Left lung (tissue), 14 donors: ENCODE measurements around the gene ZCCHC13. TPM values are rescaled to one million over a fixed set of nuclear protein-coding genes. Genes with fewer than 3 reads are reported as not detected.
"Not testable (repeated sequence)": the region's sequence is repeated elsewhere in the genome, so short reads cannot be mapped to it uniquely, and the experiment has no call there.

Source experiments
- ATAC-seq: fragments of 200-7000 bp; cut with Tn5 transposase; one replicate; pipeline ENCODE4 v1.9.1; 2020; ENCODE audit warnings: moderate library complexity
- DNase-seq, 4 donors: peaks; one replicate each; pipeline ENCODE4 v3.0.0-alpha.2; 2013 to 2020
- H3K27ac ChIP-seq, 2 donors: fragments of 200-600 bp; sonication (generic) in 1 of 2; one replicate each; pipeline versions ENCODE4 v1.5.0 to v1.8.0; 2020 to 2021
- H3K27me3 ChIP-seq, 2 donors: fragments of 200-600 bp; sonication (generic) in 1 of 2; one replicate each; pipeline versions ENCODE4 v1.5.0 to v1.8.0; 2020 to 2021
- H3K36me3 ChIP-seq, 2 donors: fragments of 200-600 bp; sonication (generic) in 1 of 2; one replicate each; pipeline versions ENCODE4 v1.5.0 to v1.8.0; 2020 to 2021
- H3K4me1 ChIP-seq, 2 donors: fragments of 200-600 bp; one replicate each; pipeline ENCODE4 v1.8.0; 2021
- H3K4me3 ChIP-seq, 2 donors: fragments of 200-600 bp; sonication (generic) in 1 of 2; one replicate each; pipeline versions ENCODE4 v1.5.0 to v1.8.0; 2020 to 2021; ENCODE audit warnings: mild to moderate bottlenecking in 1 of 2
- H3K9me3 ChIP-seq, 2 donors: fragments of 200-600 bp; sonication (generic) in 1 of 2; one replicate each; pipeline versions ENCODE4 v1.5.0 to v1.8.0; 2020 to 2021
- intact Hi-C, 2 donors: fragments of 100-400 bp; cut with DNase I; formaldehyde crosslinking; loops; one replicate each; pipeline versions ENCODE4 v1.11.2 to v1.14.2; 2022
- long read RNA-seq, 12 donors: library from polyadenylated mRNA in 2 of 12; unstranded in 2 of 12; transcript quantifications; one replicate each; pipeline ENCODE4 v2.0.0 and lab custom pipeline, GENCODE V29; 2019 to 2026
- polyA plus RNA-seq, 6 donors: library from polyadenylated mRNA; unstranded; fragments of 120-200 nt; gene quantifications; one replicate each; pipeline ENCODE4 v1.2.1, GENCODE V29; 2013; ENCODE audit not compliant: insufficient read length in 6 of 6
- total RNA-seq, 2 donors: library from RNA; stranded (reverse); fragmentation: NEBNext Ultra II Directional; extraction: Animal tissue kit (Norgen Biotek cat#: 25700); gene quantifications; one replicate each; pipeline ENCODE4 v1.2.1, GENCODE V29; 2021
- TF ChIP-seq, protein P1 (sequence below), 2 donors: fragments of 200-600 bp; sonication (generic) in 1 of 2; IDR thresholded peaks; one replicate each; pipeline versions ENCODE4 v1.5.0 to v1.8.0; 2021; ENCODE audit warnings: antibody characterized with exemption in 2 of 2
- donor health status: DM: no; HTN: yes; CAD: no.
- donor health status: DM: no; HTN: no; CAD: no.

Gene ZCCHC13
- total RNA-seq (not detected), polyA plus RNA-seq (not detected)
- long read RNA-seq, donor 1: 0 reads
- long read RNA-seq, donor 2: 0 reads
- long read RNA-seq, donor 3: 0 reads
- long read RNA-seq, donor 4: 0 reads
- long read RNA-seq, donor 5: 0 reads
- long read RNA-seq, donor 6: 0 reads
- long read RNA-seq, donor 7: 0 reads
- long read RNA-seq, donor 8: 0 reads
- long read RNA-seq, donor 9: 0 reads
- long read RNA-seq, donor 10: 0 reads
- long read RNA-seq, donor 11: 0 reads
- long read RNA-seq, donor 12: 0 reads

DNA sequence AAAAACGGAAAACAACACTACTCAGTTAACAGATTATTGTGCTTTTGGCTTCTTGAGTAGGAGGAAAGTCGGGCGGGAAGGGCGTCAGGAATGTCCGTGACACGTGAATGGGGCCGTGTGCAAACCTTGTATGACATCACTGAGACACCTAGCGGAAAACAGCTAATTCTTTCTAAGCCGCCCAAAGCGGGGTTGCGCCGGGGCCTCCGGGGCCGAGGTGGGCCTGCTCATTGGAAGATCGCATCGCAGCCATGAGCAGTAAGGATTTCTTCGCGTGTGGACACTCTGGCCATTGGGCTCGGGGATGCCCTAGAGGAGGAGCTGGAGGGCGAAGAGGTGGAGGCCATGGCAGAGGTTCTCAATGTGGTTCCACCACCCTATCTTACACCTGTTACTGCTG, at the start of gene ZCCHC13:
Gene ZCCHC13 (plus strand): TSS at position 165 of the 400 bp plus-strand sequence. CDS start 87 bp downstream, at position 252.
- Histone ChIP-seq H3K27ac (no peak within 1 kb of the TSS), H3K36me3 (no peaks in the 10 kb centered on the region), H3K9me3 (no peaks in the 10 kb centered on the region), H3K27me3 (no peaks in the 10 kb centered on the region), H3K4me1 (no peaks in the 10 kb centered on the region), H3K4me3 (no peak within 1 kb of the TSS)
- no peak for DNase-seq
- intact Hi-C loops: no loop called here
- no peak for ATAC-seq
- TF ChIP-seq, protein P1, sequence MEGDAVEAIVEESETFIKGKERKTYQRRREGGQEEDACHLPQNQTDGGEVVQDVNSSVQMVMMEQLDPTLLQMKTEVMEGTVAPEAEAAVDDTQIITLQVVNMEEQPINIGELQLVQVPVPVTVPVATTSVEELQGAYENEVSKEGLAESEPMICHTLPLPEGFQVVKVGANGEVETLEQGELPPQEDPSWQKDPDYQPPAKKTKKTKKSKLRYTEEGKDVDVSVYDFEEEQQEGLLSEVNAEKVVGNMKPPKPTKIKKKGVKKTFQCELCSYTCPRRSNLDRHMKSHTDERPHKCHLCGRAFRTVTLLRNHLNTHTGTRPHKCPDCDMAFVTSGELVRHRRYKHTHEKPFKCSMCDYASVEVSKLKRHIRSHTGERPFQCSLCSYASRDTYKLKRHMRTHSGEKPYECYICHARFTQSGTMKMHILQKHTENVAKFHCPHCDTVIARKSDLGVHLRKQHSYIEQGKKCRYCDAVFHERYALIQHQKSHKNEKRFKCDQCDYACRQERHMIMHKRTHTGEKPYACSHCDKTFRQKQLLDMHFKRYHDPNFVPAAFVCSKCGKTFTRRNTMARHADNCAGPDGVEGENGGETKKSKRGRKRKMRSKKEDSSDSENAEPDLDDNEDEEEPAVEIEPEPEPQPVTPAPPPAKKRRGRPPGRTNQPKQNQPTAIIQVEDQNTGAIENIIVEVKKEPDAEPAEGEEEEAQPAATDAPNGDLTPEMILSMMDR (IDR thresholded peaks at IDR 0.05): no peak

DNA sequence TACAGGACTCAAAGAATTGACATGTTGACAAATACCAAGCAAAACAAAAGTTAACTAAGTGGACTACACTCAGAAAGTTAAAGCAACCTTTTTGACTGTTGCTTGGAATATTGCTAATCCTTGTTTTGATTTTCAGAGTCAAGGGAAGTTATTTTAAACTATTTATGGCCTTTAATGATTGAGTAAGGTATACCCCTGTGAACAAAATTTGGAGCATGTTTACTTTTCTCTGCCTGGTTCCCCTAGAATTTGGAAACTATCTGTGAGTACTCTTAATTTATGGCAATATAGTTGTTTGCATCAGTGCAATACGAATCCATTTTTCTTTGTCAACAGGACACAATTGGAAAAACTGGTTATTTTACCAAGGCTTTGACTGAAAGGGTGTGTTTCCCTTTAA, 45.9 kb upstream of the ZCCHC13 start:
- intact Hi-C loops, H3K27ac ChIP-seq, H3K4me3 ChIP-seq, H3K9me3 ChIP-seq, ATAC-seq, H3K4me1 ChIP-seq, DNase-seq, H3K27me3 ChIP-seq: not testable (repeated sequence)
- H3K36me3 ChIP-seq: peaks cover 0 to 38% of the 10 kb centered on the region in 2 donors

DNA sequence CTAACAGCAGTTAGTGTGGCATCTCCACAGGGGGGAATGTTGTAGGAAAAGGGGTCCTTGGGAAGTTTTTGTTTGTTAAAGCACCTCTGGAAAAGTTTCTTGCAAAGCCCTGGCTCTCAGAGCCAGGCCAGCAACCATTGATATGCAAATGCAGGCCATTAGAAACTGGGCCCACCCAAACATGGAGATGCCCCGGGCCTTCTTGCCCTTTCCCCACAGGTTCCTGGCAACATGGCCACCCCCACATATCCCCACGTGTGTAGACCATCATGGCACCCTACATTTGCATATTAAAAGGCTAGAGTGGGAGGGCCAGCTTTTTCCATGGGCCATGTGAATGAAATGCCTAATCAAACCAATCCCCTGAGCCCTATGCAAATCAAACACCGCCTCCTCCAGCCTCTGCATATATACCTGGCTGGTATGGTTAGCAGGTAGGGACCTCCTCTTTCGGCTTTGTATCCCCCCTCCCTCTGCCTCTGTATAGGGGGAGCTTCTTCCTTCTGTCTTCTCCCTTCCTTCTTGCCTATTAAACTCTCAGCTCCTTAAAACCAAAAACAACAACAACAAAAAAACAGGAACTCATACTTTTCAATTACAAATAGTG, 44.0 kb upstream of the ZCCHC13 start:
- no peaks in the 10 kb centered on the region for H3K4me1 ChIP-seq
- H3K27me3 ChIP-seq: no peaks in the 10 kb centered on the region
- H3K36me3 ChIP-seq: peaks cover 0 to 38% of the 10 kb centered on the region in 2 donors
- no peaks in the 10 kb centered on the region for H3K9me3 ChIP-seq
- ATAC-seq: no peak
- H3K4me3 ChIP-seq: no peak overlapping the region
- no peak overlapping the region for H3K27ac ChIP-seq
- intact Hi-C loops: no loop called here
- no peak for DNase-seq
- TF ChIP-seq, protein P1 (IDR thresholded peaks at IDR 0.05): no peak

DNA sequence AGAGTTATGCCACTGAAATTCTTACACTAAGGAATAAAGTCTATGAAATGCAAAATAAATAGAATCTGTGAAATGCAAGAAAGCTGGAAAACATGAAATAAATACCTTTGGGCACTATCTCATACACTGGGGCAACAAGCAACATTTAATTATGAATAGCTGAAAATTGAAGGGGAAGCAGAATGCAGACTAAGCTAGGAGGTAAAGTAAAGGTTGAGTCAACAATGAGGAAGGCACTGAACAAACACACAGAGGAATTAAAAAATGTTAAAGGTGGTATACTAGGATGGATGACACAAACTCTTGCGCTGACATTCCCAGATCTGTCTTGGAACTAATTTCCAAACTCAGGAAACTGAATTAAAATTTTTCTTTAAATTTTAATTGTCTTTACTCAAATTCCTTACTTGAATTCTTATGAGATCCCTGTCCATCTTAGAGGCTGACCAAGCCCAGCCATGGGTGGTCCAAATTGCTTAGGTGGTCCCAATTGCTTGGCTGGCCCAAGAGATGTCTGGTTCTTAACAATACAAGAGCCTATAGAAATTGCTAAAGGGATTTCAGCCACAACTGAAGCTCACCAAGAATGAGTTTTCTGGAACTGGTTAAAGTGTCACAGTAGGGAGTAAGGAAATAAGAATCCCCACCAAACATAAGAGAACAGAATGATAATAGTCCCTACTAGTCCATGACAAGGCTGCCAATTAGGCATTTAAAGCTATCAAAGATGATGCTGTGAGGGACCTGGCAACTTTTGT, 41.3 kb upstream of the ZCCHC13 start:
- intact Hi-C loops: no loop called here
- no peak overlapping the region for H3K27ac ChIP-seq
- H3K4me3 ChIP-seq: no peak overlapping the region
- H3K4me1 ChIP-seq: no peaks in the 10 kb centered on the region
- ATAC-seq (no peak), DNase-seq (no peak)
- TF ChIP-seq, protein P1 (IDR thresholded peaks at IDR 0.05): no peak
- H3K27me3 ChIP-seq: no peaks in the 10 kb centered on the region
- peaks cover 0 to 34% of the 10 kb centered on the region in 2 donors for H3K36me3 ChIP-seq
- no peaks in the 10 kb centered on the region for H3K9me3 ChIP-seq

DNA sequence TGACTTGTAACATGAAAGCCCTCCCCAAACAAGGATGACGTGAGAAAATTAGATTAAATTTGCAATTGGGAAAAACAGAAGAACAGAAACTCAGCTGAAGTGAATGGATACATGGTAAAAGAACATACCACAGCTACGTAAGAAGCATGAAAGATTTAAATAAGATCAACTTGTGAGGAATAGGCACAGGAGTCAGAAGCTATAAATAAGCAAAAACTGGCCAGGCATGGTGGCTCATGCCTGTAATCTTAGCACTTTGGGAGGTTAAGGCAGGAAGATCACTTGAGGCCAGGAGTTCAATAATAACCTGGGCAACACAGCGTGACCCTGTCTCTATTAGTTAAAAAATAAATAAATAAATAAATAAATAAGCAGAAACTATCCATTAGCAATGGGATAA, 33.6 kb upstream of the ZCCHC13 start:
- Histone ChIP-seq H3K27ac (no peak overlapping the region), H3K36me3 (peaks cover 0 to 42% of the 10 kb centered on the region in 2 donors), H3K4me3 (no peak overlapping the region), H3K27me3 (no peaks in the 10 kb centered on the region), H3K4me1 (no peaks in the 10 kb centered on the region), H3K9me3 (no peaks in the 10 kb centered on the region)
- ATAC-seq: no peak
- TF ChIP-seq, protein P1 (IDR thresholded peaks at IDR 0.05): no peak
- intact Hi-C loops: no loop called here
- DNase-seq: no peak
